HS-5 (cell line): ENCODE results near the gene OAS1.
A peak's percentile ranks its signal among the peaks of the same experiment; 100 is the strongest.
"Not testable (repeated sequence)": the region's sequence is repeated elsewhere in the genome, so short reads cannot be mapped to it uniquely, and the experiment has no call there.

Experiments used
- DNase-seq: peaks from one replicate; pipeline ENCODE4 v3.0.0-alpha.2; 2012; ENCODE audit warnings: low read depth

Gene OAS1

DNA sequence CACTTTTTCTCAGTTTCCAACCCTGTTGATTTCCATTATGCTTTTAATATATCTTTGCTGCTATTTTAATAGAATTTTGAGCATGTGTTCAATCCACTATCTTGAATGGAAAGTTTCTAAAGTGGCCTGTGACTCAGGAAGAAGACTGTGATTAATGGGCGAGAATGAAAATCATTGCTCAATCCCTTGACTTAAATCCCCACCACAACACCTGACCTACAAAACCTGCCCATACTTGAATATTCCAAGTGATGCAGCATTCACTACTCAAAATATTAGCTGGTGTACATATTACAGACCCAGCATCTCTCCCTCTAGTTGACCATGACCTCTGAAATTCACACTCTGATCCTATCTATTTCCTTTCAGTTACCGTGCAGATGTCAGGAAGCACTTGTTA lies 30.2 kb downstream of the OAS1 start:
- no peak for DNase-seq

GRCh38 chr12:112937741-112938719 lies 31.3 kb downstream of the OAS1 start, which contains the start of gene OAS3:
Gene OAS3, plus strand, starts transcription at chr12:112938474. Its CDS starts 57 bp downstream, at chr12:112938531.
- peak; percentile 56 for DNase-seq

DNA sequence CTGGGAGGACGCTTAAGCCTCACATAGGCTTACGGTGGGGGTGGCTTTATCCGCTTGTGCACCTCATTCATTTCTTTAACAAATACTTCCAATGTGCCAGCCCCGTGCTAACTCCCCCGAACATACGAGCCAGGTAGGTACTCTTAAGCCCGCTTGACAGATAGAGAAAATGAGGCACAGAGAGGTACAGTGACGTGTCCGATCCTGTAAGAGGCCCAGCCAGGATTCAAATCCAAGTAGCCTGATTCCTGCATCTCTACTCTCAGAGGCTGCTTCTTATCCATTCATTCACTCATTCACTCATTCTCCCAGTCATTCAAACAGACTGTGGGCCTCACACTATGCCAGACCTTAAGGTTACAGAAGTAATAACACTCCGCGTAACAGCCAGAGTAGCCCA lies 32.0 kb downstream of the OAS1 start:
- DNase-seq = no peak

- DNase-seq = no peak
Measured at GRCh38 chr12:112939761-112940381, 33.1 kb downstream of the OAS1 start.

DNA sequence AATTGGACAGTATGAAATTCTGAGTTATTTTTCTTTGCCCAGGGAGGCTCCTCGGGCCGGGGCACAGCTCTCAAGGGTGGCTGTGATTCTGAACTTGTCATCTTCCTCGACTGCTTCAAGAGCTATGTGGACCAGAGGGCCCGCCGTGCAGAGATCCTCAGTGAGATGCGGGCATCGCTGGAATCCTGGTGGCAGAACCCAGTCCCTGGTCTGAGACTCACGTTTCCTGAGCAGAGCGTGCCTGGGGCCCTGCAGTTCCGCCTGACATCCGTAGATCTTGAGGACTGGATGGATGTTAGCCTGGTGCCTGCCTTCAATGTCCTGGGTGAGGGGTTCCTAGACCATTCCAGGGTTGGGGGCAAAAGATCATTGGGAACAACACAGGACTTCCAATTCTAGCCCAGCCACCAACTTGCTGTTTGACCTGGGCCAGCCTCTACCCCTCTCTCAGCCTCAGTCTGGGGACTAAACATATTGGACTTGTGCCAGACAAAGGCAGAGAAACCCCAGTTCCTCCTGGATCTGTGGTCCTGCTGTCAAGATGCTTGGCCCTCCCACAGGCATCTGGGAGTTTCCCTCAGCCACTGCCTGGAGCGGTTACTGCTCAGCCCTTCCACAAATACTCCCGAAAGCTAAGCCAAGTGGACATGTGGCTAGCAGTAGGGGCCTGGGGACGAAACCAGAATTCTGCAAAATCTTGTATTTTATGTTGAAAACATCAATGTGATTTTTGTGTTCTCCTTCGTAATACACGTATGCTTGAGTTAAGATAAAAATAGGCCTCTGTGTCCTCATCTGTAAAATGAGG lies 35.0 kb downstream of the OAS1 start:
- no peak for DNase-seq

GRCh38 chr12:112942572-112942971 lies 35.8 kb downstream of the OAS1 start:
- DNase-seq = no peak

GRCh38 chr12:112944024-112944690 lies 37.4 kb downstream of the OAS1 start:
- DNase-seq = no peak

- no peak for DNase-seq
Measured at GRCh38 chr12:112945515-112945914, 38.8 kb downstream of the OAS1 start.

DNA sequence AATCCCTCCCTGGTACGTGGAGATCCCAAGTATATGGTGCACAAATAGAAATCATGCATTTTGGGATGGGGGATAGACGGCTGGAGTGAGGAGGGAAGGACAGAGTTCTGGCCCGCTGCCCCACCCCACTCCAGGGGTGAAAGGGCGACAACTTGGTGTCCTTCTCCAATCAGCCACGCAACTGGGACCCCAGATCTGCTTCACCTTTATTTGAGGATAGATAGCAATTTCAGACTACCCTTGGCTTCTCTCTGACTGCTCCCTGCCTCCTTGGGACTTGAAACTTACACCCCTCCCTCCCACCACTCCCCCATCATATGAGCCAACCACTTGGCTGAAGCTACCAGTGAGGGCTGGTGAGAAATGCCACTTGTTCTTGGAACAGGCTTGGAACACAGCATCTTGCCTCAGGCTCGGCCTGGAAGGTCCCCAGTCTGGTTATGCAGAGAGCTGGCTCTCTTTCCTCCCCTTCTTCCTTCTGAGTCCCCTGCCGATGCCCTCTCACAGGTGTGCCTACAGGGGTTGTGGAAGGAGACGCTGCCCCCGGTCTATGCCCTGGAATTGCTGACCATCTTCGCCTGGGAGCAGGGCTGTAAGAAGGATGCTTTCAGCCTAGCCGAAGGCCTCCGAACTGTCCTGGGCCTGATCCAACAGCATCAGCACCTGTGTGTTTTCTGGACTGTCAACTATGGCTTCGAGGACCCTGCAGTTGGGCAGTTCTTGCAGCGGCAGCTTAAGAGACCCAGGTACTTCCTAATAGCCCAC lies 39.7 kb downstream of the OAS1 start:
- no peak for DNase-seq

GRCh38 chr12:112947314-112947713 lies 40.6 kb downstream of the OAS1 start:
- no peak for DNase-seq

DNA sequence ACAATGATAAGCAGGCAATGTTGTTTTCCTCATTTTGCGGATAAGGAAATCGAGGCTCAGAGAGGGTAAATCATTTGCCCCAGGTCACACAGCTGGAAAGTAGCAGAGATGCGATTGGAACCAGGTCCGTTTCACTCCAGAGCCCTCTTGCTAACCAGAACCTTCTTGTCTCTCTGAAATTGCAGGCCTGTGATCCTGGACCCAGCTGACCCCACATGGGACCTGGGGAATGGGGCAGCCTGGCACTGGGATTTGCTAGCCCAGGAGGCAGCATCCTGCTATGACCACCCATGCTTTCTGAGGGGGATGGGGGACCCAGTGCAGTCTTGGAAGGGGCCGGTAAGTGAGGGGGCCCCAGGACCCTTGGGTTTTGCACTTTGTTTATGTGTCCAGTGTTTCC lies 41.0 kb downstream of the OAS1 start:
- no peak for DNase-seq

DNA sequence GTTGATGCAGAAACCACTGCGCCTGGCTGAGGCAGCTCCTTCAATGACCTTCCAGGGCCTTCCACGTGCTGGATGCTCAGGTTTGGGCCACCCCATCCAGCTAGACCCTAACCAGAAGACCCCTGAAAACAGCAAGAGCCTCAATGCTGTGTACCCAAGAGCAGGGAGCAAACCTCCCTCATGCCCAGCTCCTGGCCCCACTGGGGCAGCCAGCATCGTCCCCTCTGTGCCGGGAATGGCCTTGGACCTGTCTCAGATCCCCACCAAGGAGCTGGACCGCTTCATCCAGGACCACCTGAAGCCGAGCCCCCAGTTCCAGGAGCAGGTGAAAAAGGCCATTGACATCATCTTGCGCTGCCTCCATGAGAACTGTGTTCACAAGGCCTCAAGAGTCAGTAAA lies 42.0 kb downstream of the OAS1 start:
- no peak for DNase-seq

GRCh38 chr12:112950701-112951100 lies 43.9 kb downstream of the OAS1 start:
- no peak for DNase-seq

DNA sequence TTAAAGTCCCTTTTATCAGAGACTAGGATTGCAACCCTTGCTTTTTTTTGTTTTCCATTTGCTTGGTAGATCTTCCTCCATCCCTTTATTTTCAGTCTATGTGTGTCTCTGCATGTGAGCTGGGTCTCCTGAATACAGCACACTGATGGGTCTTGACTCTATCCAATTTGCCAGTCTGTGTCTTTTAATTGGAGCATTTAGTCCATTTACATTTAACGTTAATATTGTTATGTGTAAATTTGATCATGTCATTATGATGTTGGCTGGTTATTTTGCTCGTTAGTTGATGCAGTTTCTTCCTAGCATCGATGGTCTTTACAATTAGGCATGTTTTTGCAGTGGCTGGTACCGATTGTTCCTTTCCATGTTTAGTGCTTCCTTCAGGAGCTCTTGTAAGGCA lies 50.4 kb downstream of the OAS1 start:
- DNase-seq = not testable (repeated sequence)

GRCh38 chr12:112961074-112961473 lies 54.3 kb downstream of the OAS1 start:
- DNase-seq = no peak

- no peak for DNase-seq
Measured at GRCh38 chr12:112961536-112961935, 54.8 kb downstream of the OAS1 start.

- DNase-seq = no peak
Measured at GRCh38 chr12:112962561-112962960, 55.8 kb downstream of the OAS1 start.

- no peak for DNase-seq
Measured at GRCh38 chr12:112963227-112963861, 56.6 kb downstream of the OAS1 start.

GRCh38 chr12:112964067-112964670 lies 57.4 kb downstream of the OAS1 start:
- no peak for DNase-seq

DNA sequence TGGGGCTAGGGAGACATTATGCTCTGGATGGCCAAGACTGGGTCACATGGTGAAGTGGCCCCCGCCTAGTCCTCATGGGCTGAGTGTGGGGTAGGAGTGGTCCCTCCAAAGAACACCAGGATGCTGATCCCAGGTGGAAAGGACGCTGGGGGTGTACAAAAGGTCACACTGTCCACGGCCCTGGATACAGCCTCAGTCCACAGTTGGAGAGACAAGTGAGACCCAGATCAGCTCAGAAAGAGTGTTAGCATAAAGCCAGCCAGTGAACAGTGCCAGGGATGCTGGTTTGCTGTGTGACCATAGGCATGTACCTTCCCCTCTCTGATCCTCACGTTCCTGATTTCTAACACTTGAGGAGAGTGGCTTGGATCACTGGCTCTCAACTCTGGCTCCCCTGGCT lies 58.2 kb downstream of the OAS1 start:
- no peak for DNase-seq
